Measurements from ENCODE around the gene CPNE5.

GRCh38 chr6:36793296-36793912 is 45.8 kb downstream of the CPNE5 start:
- TF ChIP-seq CTCF (IDR thresholded peaks at IDR 0.05) (no peak), POLR2A (IDR thresholded peaks at IDR 0.05) (no peak)

Measured in Peyer's patch (tissue), 4 donors.